Neutrophil (primary cell): Measurements from ENCODE around the gene LRRTM1.

Experiments
- H3K27ac ChIP-seq: fragments of 200-600 bp; sonication (generic); 2 replicates; pipeline ENCODE4 v1.5.1; 2016; ENCODE audit warnings: mild to moderate bottlenecking, moderate library complexity
- H3K27me3 ChIP-seq: fragments of 200-600 bp; sonication (generic); 2 replicates; pipeline ENCODE4 v1.6.0; 2016; ENCODE audit warnings: mild to moderate bottlenecking
- H3K36me3 ChIP-seq: fragments of 200-600 bp; sonication (generic); 2 replicates; pipeline ENCODE4 v1.5.1; 2017
- H3K4me1 ChIP-seq, 2 experiments: fragments of 200-600 bp in 1 of 2; sonication (generic) in 1 of 2; 1 replicate in 1 of 2; 2 replicates in 1 of 2; pipeline versions ENCODE4 v1.5.1 to v1.6.1; 2013 to 2016; ENCODE audit warnings: low read depth in 1 of 2, low read length in 1 of 2, mild to moderate bottlenecking in 1 of 2, moderate library complexity in 1 of 2; ENCODE audit not compliant: control insufficient read depth in 1 of 2, insufficient read depth in 1 of 2
- H3K4me3 ChIP-seq, 2 experiments: fragments of 200-600 bp in 1 of 2; sonication (generic) in 1 of 2; 1 replicate in 1 of 2; 2 replicates in 1 of 2; pipeline ENCODE4 v1.5.1; 2013 to 2016; ENCODE audit warnings: low read depth in 1 of 2, low read length in 1 of 2, mild to moderate bottlenecking in 1 of 2, moderate library complexity in 1 of 2
- H3K9me3 ChIP-seq: fragments of 200-600 bp; sonication (generic); 2 replicates; pipeline ENCODE4 v1.5.1; 2016
- TF ChIP-seq, protein P1 (sequence below): fragments of 200-600 bp; sonication (generic); IDR thresholded peaks from 2 replicates; pipeline ENCODE4 v1.5.1; 2016; ENCODE audit warnings: antibody characterized with exemption

Gene LRRTM1

GRCh38 chr2:80338794-80339193 lies 34.2 kb upstream of the LRRTM1 start:
- H3K4me1 ChIP-seq, result no peaks in the 10 kb centered on the region
- no peak overlapping the region for H3K4me3 ChIP-seq
- H3K36me3 ChIP-seq, result no peaks in the 10 kb centered on the region
- no peak overlapping the region for H3K27ac ChIP-seq
- TF ChIP-seq, protein P1, sequence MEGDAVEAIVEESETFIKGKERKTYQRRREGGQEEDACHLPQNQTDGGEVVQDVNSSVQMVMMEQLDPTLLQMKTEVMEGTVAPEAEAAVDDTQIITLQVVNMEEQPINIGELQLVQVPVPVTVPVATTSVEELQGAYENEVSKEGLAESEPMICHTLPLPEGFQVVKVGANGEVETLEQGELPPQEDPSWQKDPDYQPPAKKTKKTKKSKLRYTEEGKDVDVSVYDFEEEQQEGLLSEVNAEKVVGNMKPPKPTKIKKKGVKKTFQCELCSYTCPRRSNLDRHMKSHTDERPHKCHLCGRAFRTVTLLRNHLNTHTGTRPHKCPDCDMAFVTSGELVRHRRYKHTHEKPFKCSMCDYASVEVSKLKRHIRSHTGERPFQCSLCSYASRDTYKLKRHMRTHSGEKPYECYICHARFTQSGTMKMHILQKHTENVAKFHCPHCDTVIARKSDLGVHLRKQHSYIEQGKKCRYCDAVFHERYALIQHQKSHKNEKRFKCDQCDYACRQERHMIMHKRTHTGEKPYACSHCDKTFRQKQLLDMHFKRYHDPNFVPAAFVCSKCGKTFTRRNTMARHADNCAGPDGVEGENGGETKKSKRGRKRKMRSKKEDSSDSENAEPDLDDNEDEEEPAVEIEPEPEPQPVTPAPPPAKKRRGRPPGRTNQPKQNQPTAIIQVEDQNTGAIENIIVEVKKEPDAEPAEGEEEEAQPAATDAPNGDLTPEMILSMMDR, result no peak
- no peaks in the 10 kb centered on the region for H3K9me3 ChIP-seq
- H3K27me3 ChIP-seq, result no peaks in the 10 kb centered on the region

DNA sequence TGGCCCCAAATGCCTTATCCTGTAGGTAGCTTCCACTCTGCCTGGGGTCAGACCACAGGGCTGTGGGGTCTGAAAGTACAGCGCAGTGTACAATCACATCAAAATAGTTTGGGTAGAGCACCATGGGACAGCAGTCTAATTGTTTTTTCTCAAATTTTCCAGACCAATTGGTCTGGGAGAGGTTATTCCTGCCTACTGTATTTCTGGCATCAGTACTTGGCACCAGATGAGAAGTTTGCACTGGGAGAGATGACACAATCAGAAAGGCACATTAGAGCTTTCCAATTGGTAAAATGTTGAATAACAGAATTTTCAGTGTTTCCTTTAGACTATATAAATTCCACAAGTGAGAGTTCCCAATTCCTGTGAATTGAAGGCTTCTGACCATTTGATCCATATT lies 30.9 kb upstream of the LRRTM1 start:
- no peaks in the 10 kb centered on the region for H3K27me3 ChIP-seq
- H3K27ac ChIP-seq, result no peak overlapping the region
- TF ChIP-seq, protein P1, result no peak
- H3K9me3 ChIP-seq, result no peaks in the 10 kb centered on the region
- no peak overlapping the region for H3K4me3 ChIP-seq
- H3K36me3 ChIP-seq, result no peaks in the 10 kb centered on the region
- no peaks in the 10 kb centered on the region for H3K4me1 ChIP-seq

DNA sequence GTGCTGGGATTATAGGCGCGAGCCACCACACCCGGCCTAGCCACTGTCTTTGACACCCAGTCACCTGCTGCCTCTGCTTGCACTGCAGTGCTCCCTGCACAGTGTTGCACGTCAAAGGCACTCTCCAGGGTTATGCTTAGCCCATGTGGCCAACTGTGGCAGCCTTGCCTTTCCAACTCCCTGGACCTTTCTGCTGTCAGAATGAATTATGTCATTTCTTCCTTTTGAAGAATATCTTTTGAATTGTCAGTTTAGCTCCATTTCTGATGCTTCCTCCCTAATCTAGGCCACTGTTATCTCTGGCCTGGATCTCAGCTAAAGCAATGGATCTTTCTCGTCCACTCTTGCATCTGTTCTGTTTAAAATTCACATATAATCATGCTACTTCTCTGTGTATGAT lies 29.3 kb upstream of the LRRTM1 start:
- no peaks in the 10 kb centered on the region for H3K36me3 ChIP-seq
- TF ChIP-seq, protein P1, result no peak
- no peak overlapping the region for H3K27ac ChIP-seq
- no peaks in the 10 kb centered on the region for H3K9me3 ChIP-seq
- H3K27me3 ChIP-seq, result no peaks in the 10 kb centered on the region
- no peak overlapping the region for H3K4me3 ChIP-seq
- no peaks in the 10 kb centered on the region for H3K4me1 ChIP-seq

DNA sequence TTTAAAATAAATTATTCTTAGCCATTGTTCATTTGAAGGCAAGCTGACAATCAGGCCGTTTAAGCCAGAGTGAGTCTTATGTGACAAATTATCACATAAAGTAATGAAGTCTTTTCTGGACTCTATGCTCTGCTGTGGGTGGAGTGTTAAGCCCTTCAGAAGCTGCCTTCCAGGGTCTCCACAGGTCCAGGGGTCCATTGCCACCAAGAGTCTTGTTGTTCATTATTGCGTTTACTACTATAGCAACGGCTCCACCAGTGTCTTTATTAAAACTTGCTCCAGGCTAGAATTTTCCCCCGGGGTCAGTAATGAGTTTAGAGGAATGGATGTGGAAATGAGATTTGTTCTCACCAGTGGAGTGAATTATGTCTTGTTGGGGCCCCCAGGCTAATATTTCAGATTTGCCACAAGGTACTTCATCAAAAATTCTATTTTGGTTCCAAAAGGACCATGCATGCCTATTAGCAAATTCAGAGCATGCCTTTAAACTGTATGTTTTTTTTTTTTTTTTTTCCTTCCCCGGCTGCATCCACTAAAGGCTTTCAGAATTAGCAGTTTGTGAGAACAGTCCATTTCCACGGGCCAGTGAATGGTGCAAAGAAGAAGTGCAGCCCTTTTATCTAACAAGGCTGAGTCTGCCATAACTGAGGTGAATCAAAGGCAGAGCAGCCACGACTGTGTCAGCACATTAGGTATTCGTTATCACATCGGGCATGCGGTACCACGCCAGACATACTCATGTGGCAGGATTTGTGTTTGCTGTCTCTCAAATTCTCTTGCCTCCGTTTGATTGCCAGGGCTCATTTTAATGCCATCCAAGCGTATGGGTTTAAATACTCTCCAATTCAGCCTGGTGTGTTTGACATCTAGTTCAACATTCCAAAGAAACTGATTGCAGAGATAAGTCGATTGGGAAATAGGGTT lies 26.2 kb upstream of the LRRTM1 start:
- no peak overlapping the region for H3K27ac ChIP-seq
- no peaks in the 10 kb centered on the region for H3K4me1 ChIP-seq
- H3K9me3 ChIP-seq, result no peaks in the 10 kb centered on the region
- no peaks in the 10 kb centered on the region for H3K36me3 ChIP-seq
- no peak overlapping the region for H3K4me3 ChIP-seq
- TF ChIP-seq, protein P1, result no peak
- peaks cover 6% of the 10 kb centered on the region for H3K27me3 ChIP-seq

DNA sequence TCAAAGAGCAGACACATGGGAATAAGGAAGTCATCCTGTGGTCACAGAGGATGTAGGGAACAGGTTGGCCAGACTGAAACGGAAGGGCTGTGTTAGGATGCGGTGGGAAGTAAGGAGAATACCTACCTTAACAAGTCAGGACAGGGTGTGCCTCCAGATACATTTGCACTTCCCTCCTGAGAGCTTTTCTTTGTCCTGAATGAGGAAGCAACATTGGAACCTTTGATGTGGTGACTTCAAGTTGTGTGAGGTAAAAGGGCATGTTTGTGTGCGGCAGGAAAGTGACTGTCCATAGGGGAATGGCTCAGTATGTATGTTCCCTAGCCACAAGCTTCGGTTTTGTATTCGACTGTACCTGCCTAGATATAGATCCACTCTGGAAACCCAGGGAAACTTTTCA lies 24.9 kb upstream of the LRRTM1 start:
- TF ChIP-seq, protein P1, result no peak
- Histone ChIP-seq H3K4me3 (no peak overlapping the region), H3K4me1 (no peaks in the 10 kb centered on the region), H3K27ac (no peak overlapping the region), H3K27me3 (peaks cover 19% of the 10 kb centered on the region), H3K36me3 (no peaks in the 10 kb centered on the region), H3K9me3 (no peaks in the 10 kb centered on the region)
